Heart right ventricle (tissue), 16 donors: ENCODE measurements around the gene TENT4B. TPM values are rescaled to one million over a fixed set of nuclear protein-coding genes. Genes with fewer than 3 reads are reported as not detected.

Experiments
- ATAC-seq, 8 donors: fragments of 200-7000 bp; cut with Tn5 transposase; one replicate each; pipeline ENCODE4 v1.9.1; 2020; ENCODE audit warnings: mild to moderate bottlenecking in 8 of 8, moderate library complexity in 8 of 8, moderate number of reproducible peaks in 1 of 8
- DNase-seq, 2 donors: peaks; one replicate each; pipeline ENCODE4 v3.0.0-alpha.2; 2020
- H3K27ac ChIP-seq, 10 donors: fragments of 200-600 bp; sonication (generic) in 2 of 10; one replicate each; pipeline versions ENCODE4 v1.5.0 to v1.8.0; 2020 to 2022; ENCODE audit warnings: mild to moderate bottlenecking in 3 of 10
- H3K27me3 ChIP-seq, 7 donors: fragments of 200-600 bp; one replicate each; pipeline ENCODE4 v1.8.0; 2021 to 2022; ENCODE audit warnings: mild to moderate bottlenecking in 2 of 7
- H3K36me3 ChIP-seq, 9 donors: fragments of 200-600 bp; sonication (generic) in 1 of 9; one replicate each; pipeline versions ENCODE4 v1.5.0 to v1.8.0; 2020 to 2022; ENCODE audit warnings: mild to moderate bottlenecking in 2 of 9
- H3K4me1 ChIP-seq, 9 donors: fragments of 200-600 bp; sonication (generic) in 1 of 9; one replicate each; pipeline versions ENCODE4 v1.5.0 to v1.8.0; 2020 to 2022; ENCODE audit warnings: mild to moderate bottlenecking in 4 of 9
- H3K4me3 ChIP-seq, 10 donors: fragments of 200-600 bp; sonication (generic) in 2 of 10; one replicate each; pipeline versions ENCODE4 v1.5.0 to v1.8.0; 2020 to 2022; ENCODE audit warnings: mild to moderate bottlenecking in 7 of 10, moderate library complexity in 2 of 10
- H3K9me3 ChIP-seq, 11 donors: fragments of 200-600 bp in 10 of 11; sonication (generic) in 2 of 11; one replicate each; pipeline versions ENCODE4 v1.5.0 to v1.8.0; 2013 to 2022; ENCODE audit warnings: mild to moderate bottlenecking in 2 of 11, control low read depth in 1 of 11, moderate library complexity in 1 of 11
- WGBS, 2 donors: extraction: QIAGEN DNeasy Blood & Tissue Kit; methylation state at CpG; one replicate each; pipeline ENCODE4 v1.1.7; 2013; ENCODE audit warnings: inconsistent platforms in 1 of 2; 5-methylcytosine and 5-hydroxymethylcytosine counted together
- intact Hi-C, 10 donors: fragments of 100-400 bp; cut with DNase I; formaldehyde crosslinking; loops; one replicate each; pipeline versions ENCODE4 v1.11.1 to v1.14.2; 2022
- polyA plus RNA-seq, 2 donors: library from polyadenylated mRNA; stranded (reverse); fragments of 200-250 nt; gene quantifications; one replicate each; pipeline ENCODE4 v1.2.3, GENCODE V29; 2013
- total RNA-seq, 10 donors: library from RNA; stranded (reverse); fragmentation: NEBNext Ultra II Directional in 3 of 10; extraction: Animal tissue kit (Norgen Biotek cat#: 25700) in 3 of 10; gene quantifications; one replicate each; pipeline versions ENCODE4 v1.2.1 to v1.2.4, GENCODE V29; 2021 to 2023
- TF ChIP-seq, protein P1 (sequence below), 9 donors: fragments of 200-600 bp; sonication (generic) in 2 of 9; IDR thresholded peaks; one replicate each; pipeline versions ENCODE4 v1.5.0 to v1.8.0; 2021 to 2022; ENCODE audit warnings: antibody characterized with exemption in 9 of 9, mild to moderate bottlenecking in 5 of 9, moderate library complexity in 1 of 9
- donor health status: Arrhythmogenic right ventricular cardiomyopathy.
- donor health status: ischemic (EF 13 %, LVEDD 7.1; RV severe dilation, severe dysfunction).
- donor health status: healthy with polysubstance abuse.
- donor health status: DM: no; HTN: yes; CAD: no.
- donor health status: DM: no; HTN: no; CAD: no.
- donor health status: ischemic (EF 25% LVEDD 6.9; RV normal size, moderate dysfunction).
- donor health status: ischemic (EF 25% LVEDD 5.7; RV mildly dilated, moderate dysfunction).
- donor health status: healthy.
- donor health status: DM: yes; HTN: yes; CAD: no.
- donor health status: Ischemic cardiomyopathy.
- donor health status: ischemic (EF 35%, LVEDD 5.7; RV mildly dilated, moderate dysfunction).
- donor health status: nonischemic (EF 11% LVEDD 7.7; RV severe dilation, severe dysfunction).
- donor health status: DM: yes; HTN: yes; CAD: no.
- donor health status: PGD.
- donor health status: ischemic (EF 29% LVEDD 5.4; RV normal size, mild dysfunction).
- donor health status: nonischemic (EF 23%, LVEDD 6.1; RV moderate dilation, normal function).

Gene TENT4B
- total and polyA plus RNA-seq, 12 donors = 2.7 to 8.6 (median 6.4) TPM

DNA sequence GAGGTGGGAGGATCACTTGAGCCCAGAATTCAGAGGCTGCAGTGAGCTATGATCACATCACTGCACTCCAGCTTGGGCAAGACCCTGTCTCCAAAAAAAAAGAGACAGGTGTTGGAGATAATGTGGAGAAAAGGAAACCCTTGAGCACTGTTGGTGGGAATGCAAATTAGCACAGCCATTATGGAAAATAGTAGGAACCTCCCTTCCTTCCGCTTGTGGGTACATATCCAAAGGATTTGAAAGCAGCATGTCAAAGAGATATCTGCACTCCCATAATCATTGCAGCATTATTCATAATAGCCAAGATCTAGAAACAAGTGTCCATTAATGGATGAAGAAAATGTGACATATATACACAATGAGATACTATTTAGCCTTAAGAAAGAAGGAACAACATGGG, 103.5 kb downstream of the TENT4B start:
- Histone ChIP-seq H3K4me1 (peaks cover 0 to 33% (median 13%) of the 10 kb centered on the region in 9 donors), H3K36me3 (no peaks in the 10 kb centered on the region), H3K27me3 (peaks cover 0 to 19% (median 0%) of the 10 kb centered on the region in 7 donors), H3K27ac (no peak overlapping the region), H3K9me3 (no peaks in the 10 kb centered on the region), H3K4me3 (no peak overlapping the region)
- no peak for DNase-seq
- 46 to 96% methylated on average over 1 of the region's 1 CpG for WGBS, 2 donors
- intact Hi-C loops = loop anchor here in 2 of 10 donors (10.0 kb wide), 2 partner anchors 68 to 398 kb away; no protein-coding TSS in a partner anchor
- TF ChIP-seq, protein P1, sequence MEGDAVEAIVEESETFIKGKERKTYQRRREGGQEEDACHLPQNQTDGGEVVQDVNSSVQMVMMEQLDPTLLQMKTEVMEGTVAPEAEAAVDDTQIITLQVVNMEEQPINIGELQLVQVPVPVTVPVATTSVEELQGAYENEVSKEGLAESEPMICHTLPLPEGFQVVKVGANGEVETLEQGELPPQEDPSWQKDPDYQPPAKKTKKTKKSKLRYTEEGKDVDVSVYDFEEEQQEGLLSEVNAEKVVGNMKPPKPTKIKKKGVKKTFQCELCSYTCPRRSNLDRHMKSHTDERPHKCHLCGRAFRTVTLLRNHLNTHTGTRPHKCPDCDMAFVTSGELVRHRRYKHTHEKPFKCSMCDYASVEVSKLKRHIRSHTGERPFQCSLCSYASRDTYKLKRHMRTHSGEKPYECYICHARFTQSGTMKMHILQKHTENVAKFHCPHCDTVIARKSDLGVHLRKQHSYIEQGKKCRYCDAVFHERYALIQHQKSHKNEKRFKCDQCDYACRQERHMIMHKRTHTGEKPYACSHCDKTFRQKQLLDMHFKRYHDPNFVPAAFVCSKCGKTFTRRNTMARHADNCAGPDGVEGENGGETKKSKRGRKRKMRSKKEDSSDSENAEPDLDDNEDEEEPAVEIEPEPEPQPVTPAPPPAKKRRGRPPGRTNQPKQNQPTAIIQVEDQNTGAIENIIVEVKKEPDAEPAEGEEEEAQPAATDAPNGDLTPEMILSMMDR (IDR thresholded peaks at IDR 0.05) = no peak
- no peak for ATAC-seq

DNA sequence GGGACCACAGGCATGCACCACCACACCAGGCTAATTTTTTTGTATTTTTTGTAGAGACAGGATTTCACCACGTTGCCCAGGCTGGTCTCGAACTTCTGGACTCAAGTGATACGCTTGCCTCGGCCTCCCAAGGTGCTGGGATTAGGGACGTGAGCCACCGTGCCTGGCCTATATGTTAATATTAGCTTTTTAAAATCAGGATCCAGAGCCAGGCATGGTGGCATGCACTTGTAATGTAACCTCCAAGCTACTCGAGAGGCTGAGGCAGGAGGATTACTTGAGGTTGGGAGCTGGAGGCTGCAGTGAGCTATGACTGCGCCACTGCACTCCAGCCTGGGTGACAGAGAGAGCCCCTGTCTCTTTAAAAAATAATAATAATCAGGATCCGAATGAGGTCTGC, 104.8 kb downstream of the TENT4B start:
- no peak for ATAC-seq
- Histone ChIP-seq H3K36me3 (no peaks in the 10 kb centered on the region), H3K9me3 (no peaks in the 10 kb centered on the region), H3K4me3 (no peak overlapping the region), H3K27ac (no peak overlapping the region), H3K4me1 (peaks cover 0 to 28% (median 16%) of the 10 kb centered on the region in 9 donors), H3K27me3 (peaks cover 0 to 20% (median 0%) of the 10 kb centered on the region in 7 donors)
- DNase-seq = no peak
- WGBS, 2 donors = 91 to 96% methylated on average over 9 of the region's 9 CpGs
- TF ChIP-seq, protein P1 (IDR thresholded peaks at IDR 0.05) = no peak
- intact Hi-C loops = loop anchor here in 2 of 10 donors (10.0 kb wide), 2 partner anchors 67 to 397 kb away; no protein-coding TSS in a partner anchor

DNA sequence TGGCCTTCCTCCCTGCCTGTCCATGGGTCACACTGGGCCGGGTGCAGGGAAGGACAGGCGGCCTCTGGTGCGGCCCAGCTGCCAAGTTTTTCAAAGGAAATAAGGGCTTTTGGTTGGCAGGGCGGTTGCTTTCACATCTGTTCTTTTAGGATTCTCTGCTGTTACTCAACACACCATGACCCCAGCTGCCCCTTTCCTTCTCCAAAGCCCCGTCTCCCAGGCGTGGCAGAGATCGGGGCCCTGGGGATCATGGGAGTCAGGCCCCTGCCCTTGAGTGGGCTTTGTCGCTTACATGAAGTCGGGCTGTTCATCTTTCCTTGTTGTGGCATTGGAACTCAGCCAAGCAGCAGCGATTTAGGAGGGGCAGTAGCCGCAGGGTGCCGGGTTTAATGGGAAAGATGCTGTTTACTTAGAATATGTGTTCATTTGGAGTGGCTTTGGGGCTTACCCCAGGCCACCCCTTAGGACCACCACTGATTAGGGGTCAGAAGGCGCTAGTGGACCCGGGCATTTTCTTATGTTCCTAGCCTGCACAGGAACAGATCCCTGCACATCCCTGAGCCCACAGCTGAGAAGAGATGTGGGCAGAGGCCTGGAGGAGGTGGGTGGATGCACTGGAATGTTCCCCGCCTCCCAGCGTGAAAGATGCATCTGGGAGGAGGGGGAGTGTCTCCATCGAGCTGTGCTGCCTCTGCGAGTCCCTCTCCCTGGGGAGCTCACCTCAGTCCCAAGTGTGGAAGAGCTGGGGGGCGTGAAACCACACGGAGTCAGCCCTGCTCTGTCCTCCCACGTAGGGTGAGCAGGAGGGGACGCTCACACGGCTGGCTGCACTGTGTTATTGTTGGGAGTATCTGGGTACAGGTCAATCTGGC, 106.5 kb downstream of the TENT4B start:
- peak; percentile 60 to 84 (median 76) for ATAC-seq
- intact Hi-C loops = loop anchor here in 2 of 10 donors (10.0 kb wide), 2 partner anchors 65 to 395 kb away; no protein-coding TSS in a partner anchor
- WGBS, 2 donors = 43 to 54% methylated on average over 23 of the region's 23 CpGs

More for the DNA sequence above, 106.5 kb downstream of the TENT4B start:
- peak overlapping the region in 7 of 10 donors; percentile 27 to 74 (median 35) for H3K27ac ChIP-seq
- TF ChIP-seq, protein P1 (IDR thresholded peaks at IDR 0.05) = no peak
- no peak overlapping the region for H3K4me3 ChIP-seq
- H3K4me1 ChIP-seq = peaks cover 0 to 26% (median 16%) of the 10 kb centered on the region in 9 donors
- peak; percentile 37 to 63 for DNase-seq
- no peaks in the 10 kb centered on the region for H3K9me3 ChIP-seq
- H3K36me3 ChIP-seq = no peaks in the 10 kb centered on the region
- peaks cover 0 to 22% (median 0%) of the 10 kb centered on the region in 7 donors for H3K27me3 ChIP-seq
